GM23338 (cell line): ENCODE data around the gene CDK10. TPM values are rescaled to one million over a fixed set of nuclear protein-coding genes. Genes with fewer than 3 reads are reported as not detected.

Experiments used
- ATAC-seq: fragments of 200-7000 bp; cut with Tn5 transposase; 3 replicates; pipeline ENCODE4 v1.9.1; 2020
- DNase-seq: peaks from one replicate; pipeline ENCODE4 v3.0.0-alpha.2; 2015; ENCODE audit warnings: low spot score
- H2AFZ ChIP-seq: fragments of 200-600 bp; sonication (generic); 2 replicates; pipeline ENCODE4 v1.8.0; 2016; ENCODE audit warnings: antibody characterized with exemption, mild to moderate bottlenecking, moderate library complexity
- H3F3A ChIP-seq: fragments of 200-600 bp; sonication (generic); replicated peaks from 2 replicates; pipeline ENCODE4 v1.8.0; 2017; ENCODE audit warnings: antibody characterized with exemption, mixed run types, low read depth
- H3K27ac ChIP-seq: fragments of 200-600 bp; sonication (generic); 2 replicates; pipeline ENCODE4 v1.6.1; 2016; ENCODE audit warnings: low read depth
- H3K27me3 ChIP-seq: fragments of 200-600 bp; sonication (generic); 2 replicates; pipeline ENCODE4 v1.8.0; 2016; ENCODE audit warnings: mild to moderate bottlenecking, mixed run types, moderate library complexity; ENCODE audit not compliant: insufficient read depth
- H3K36me3 ChIP-seq: fragments of 200-600 bp; sonication (generic); 2 replicates; pipeline ENCODE4 v1.8.0; 2016; ENCODE audit warnings: mild to moderate bottlenecking; ENCODE audit not compliant: insufficient read depth
- H3K4me1 ChIP-seq: fragments of 200-600 bp; sonication (generic); 2 replicates; pipeline ENCODE4 v1.8.0; 2016; ENCODE audit warnings: mild to moderate bottlenecking, moderate library complexity; ENCODE audit not compliant: insufficient read depth
- H3K4me2 ChIP-seq: fragments of 200-600 bp; sonication (generic); 2 replicates; pipeline ENCODE4 v1.7.1; 2017; ENCODE audit warnings: mixed run types
- H3K4me3 ChIP-seq: fragments of 200-600 bp; sonication (generic); 2 replicates; pipeline ENCODE4 v1.6.1; 2016; ENCODE audit warnings: mixed run types
- H3K79me2 ChIP-seq: fragments of 200-600 bp; sonication (generic); replicated peaks from 2 replicates; pipeline ENCODE4 v1.8.0; 2017; ENCODE audit warnings: mild to moderate bottlenecking; ENCODE audit not compliant: insufficient read depth
- H3K9me2 ChIP-seq: fragments of 200-600 bp; sonication (generic); 2 replicates; pipeline ENCODE4 v1.8.0; 2017; ENCODE audit not compliant: insufficient read depth
- H4K20me1 ChIP-seq: fragments of 200-600 bp; sonication (generic); replicated peaks from 2 replicates; pipeline ENCODE4 v1.8.0; 2017; ENCODE audit warnings: mild to moderate bottlenecking; ENCODE audit not compliant: insufficient read depth
- H3K27ac Mint-ChIP-seq: 2 replicates; pipeline ENCODE4 v1.8.0; 2020; ENCODE audit warnings: inconsistent platforms, mild to moderate bottlenecking, moderate library complexity, mixed read lengths
- H3K27me3 Mint-ChIP-seq: 3 replicates; pipeline ENCODE4 v1.8.0; 2022; ENCODE audit warnings: low read depth, mild to moderate bottlenecking, moderate library complexity, mixed read lengths, inconsistent platforms; ENCODE audit not compliant: insufficient read depth, poor library complexity
- H3K36me3 Mint-ChIP-seq: 3 replicates; pipeline ENCODE4 v1.8.0; 2021; ENCODE audit warnings: low read depth, mild to moderate bottlenecking, inconsistent platforms, moderate library complexity, mixed read lengths
- H3K4me1 Mint-ChIP-seq: 3 replicates; pipeline ENCODE4 v1.8.0; 2020; ENCODE audit warnings: mild to moderate bottlenecking, inconsistent platforms, mixed read lengths
- H3K4me3 Mint-ChIP-seq: 3 replicates; pipeline ENCODE4 v1.8.0; 2021; ENCODE audit warnings: moderate library complexity, mild to moderate bottlenecking, inconsistent platforms, mixed read lengths
- H3K9me3 Mint-ChIP-seq: 3 replicates; pipeline ENCODE4 v1.8.0; 2020; ENCODE audit warnings: moderate library complexity, mild to moderate bottlenecking, inconsistent platforms, mixed read lengths
- CTCF ChIP-seq, 2 experiments: fragments of 200-600 bp in 1 of 2; sonication (generic) in 1 of 2; conservative IDR thresholded peaks; 2 replicates each; pipeline versions ENCODE4 v1.5.1 to v1.6.1; 2016 to 2017; ENCODE audit warnings: antibody characterized with exemption in 2 of 2, low read depth in 2 of 2, mild to moderate bottlenecking in 2 of 2, moderate library complexity in 1 of 2
- ETS1 ChIP-seq: IDR thresholded peaks from 2 replicates; pipeline ENCODE4 v1.6.1; 2016; ENCODE audit warnings: antibody characterized with exemption
- EZH2 ChIP-seq: fragments of 200-600 bp; sonication (generic); IDR thresholded peaks from one replicate; pipeline ENCODE4 v1.8.0; 2017; ENCODE audit warnings: antibody characterized with exemption, mild to moderate bottlenecking, low read depth; ENCODE audit not compliant: unreplicated experiment
- EZH2phosphoT487 ChIP-seq: fragments of 200-600 bp; sonication (generic); IDR thresholded peaks from one replicate; pipeline ENCODE4 v1.8.1; 2018; ENCODE audit warnings: antibody characterized with exemption; ENCODE audit not compliant: unreplicated experiment
- POLR2AphosphoS5 ChIP-seq: IDR thresholded peaks from 2 replicates; pipeline ENCODE4 v1.6.1; 2016; ENCODE audit warnings: antibody characterized with exemption, low read depth
- ZNF114 ChIP-seq: fragments of 250-450 bp; sonication (Bioruptor Pico); IDR thresholded peaks from 2 replicates; pipeline ENCODE4 v1.5.0; 2020; ENCODE audit warnings: mild to moderate bottlenecking, moderate library complexity
- ZNF331 ChIP-seq: fragments of 250-450 bp; sonication (Bioruptor Pico); IDR thresholded peaks from 2 replicates; pipeline ENCODE4 v1.5.0; 2020; ENCODE audit warnings: low read depth, mild to moderate bottlenecking, moderate library complexity
- ZNF462 ChIP-seq: fragments of 250-450 bp; sonication (Bioruptor Pico); IDR thresholded peaks from 2 replicates; pipeline ENCODE4 v1.5.0; 2020; ENCODE audit warnings: mild to moderate bottlenecking, moderate library complexity
- polyA plus RNA-seq: library from polyadenylated mRNA; unstranded; fragments of >200 nt; fragmentation: Nextera tagmentation; extraction: Ambion mirVana; gene quantifications from 2 replicates; pipeline ENCODE4 v1.2.1, GENCODE V29; 2016
- total RNA-seq: library from RNA; depleted of rRNA; stranded (reverse); fragments of >200 nt; shearing (Covaris generic); gene quantifications from 2 replicates; pipeline ENCODE4 v1.2.3, GENCODE V29; 2014

CDK10 gene
- total and polyA plus RNA-seq, 2 experiments from 2014 or later = 64.6 to 88.0 TPM

GRCh38 chr16:89672177-89672941 lies 14.1 kb upstream of the CDK10 start:
- H3K27me3 Mint-ChIP-seq = peaks cover 3% of the 10 kb centered on the region
- no peaks in the 10 kb centered on the region for H3K79me2 ChIP-seq
- H3K4me1 ChIP-seq = no peaks in the 10 kb centered on the region
- no peak overlapping the region for H3K4me3 ChIP-seq
- H3K27ac Mint-ChIP-seq = no peak overlapping the region
- H3K4me3 Mint-ChIP-seq = no peak overlapping the region; the same call in 2 of the 3 replicates
- no peaks in the 10 kb centered on the region for H3K4me1 Mint-ChIP-seq
- ATAC-seq = no peak
- peaks cover 39% of the 10 kb centered on the region for H3K36me3 Mint-ChIP-seq
- no peak overlapping the region for H2AFZ ChIP-seq
- H3K9me2 ChIP-seq = 0 out of 2 replicates have a peak, but pooled peaks cover 3% of the 10 kb centered on the region
- H4K20me1 ChIP-seq = no peaks in the 10 kb centered on the region
- peaks cover 41% of the 10 kb centered on the region for H3K9me3 Mint-ChIP-seq
- TF ChIP-seq ZNF331 = no peak
- TF ChIP-seq CTCF (conservative IDR thresholded peaks at IDR 0.05; ENCODE audit: low read depth in 2 of 2) = no peak
- TF ChIP-seq POLR2AphosphoS5 = no peak
- TF ChIP-seq EZH2phosphoT487 = no peak
- TF ChIP-seq ETS1 = no peak
- TF ChIP-seq ZNF462 (CRISPR knock-in tag) = no peak
- no peak for TF ChIP-seq ZNF114
- TF ChIP-seq EZH2 = no peak
- no peak for DNase-seq
- no peaks in the 10 kb centered on the region for H3K27me3 ChIP-seq
- H3K27ac ChIP-seq = no peak overlapping the region
- H3K36me3 ChIP-seq = peaks cover 9% of the 10 kb centered on the region
- H3K4me2 ChIP-seq = no peak overlapping the region
- H3F3A ChIP-seq = 0 out of 2 replicates have a peak, but pooled peaks cover 2% of the 10 kb centered on the region
